ENCODE measurements around the gene DNAH2.
A peak's percentile ranks its signal among the peaks of the same experiment; 100 is the strongest.

DNAH2 gene

GRCh38 chr17:7834542-7834956 is 117.0 kb downstream of the DNAH2 start:
- H3K4me3 ChIP-seq (ENCODE audit: low read length): peak overlapping the region; percentile 90
- no peak for TF ChIP-seq CTCF (conservative IDR thresholded peaks at IDR 0.05; ENCODE audit: low read length)
- DNase-seq (ENCODE audit: low read depth): no peak

GRCh38 chr17:7834957-7835813 is 117.6 kb downstream of the DNAH2 start:
- peak overlapping the region; percentile 90 for H3K4me3 ChIP-seq (ENCODE audit: low read length)
- peak; percentile 99 for DNase-seq (ENCODE audit: low read depth)
- peak; percentile 71 for TF ChIP-seq CTCF (conservative IDR thresholded peaks at IDR 0.05; ENCODE audit: low read length)

GRCh38 chr17:7835814-7836595 is 118.5 kb downstream of the DNAH2 start:
- DNase-seq (ENCODE audit: low read depth): peak; percentile 70
- TF ChIP-seq CTCF (conservative IDR thresholded peaks at IDR 0.05; ENCODE audit: low read length): no peak
- peak overlapping the region; percentile 90 for H3K4me3 ChIP-seq (ENCODE audit: low read length)

- peak; percentile 88 for DNase-seq (ENCODE audit: low read depth)
- TF ChIP-seq CTCF (conservative IDR thresholded peaks at IDR 0.05; ENCODE audit: low read length): no peak
- H3K4me3 ChIP-seq (ENCODE audit: low read length): peak overlapping the region; percentile 90
Measured at GRCh38 chr17:7836596-7837407, 119.3 kb downstream of the DNAH2 start.

GRCh38 chr17:7837408-7838088 is 120.0 kb downstream of the DNAH2 start:
- TF ChIP-seq CTCF (conservative IDR thresholded peaks at IDR 0.05; ENCODE audit: low read length): no peak
- no peak for DNase-seq (ENCODE audit: low read depth)
- peak overlapping the region; percentile 90 for H3K4me3 ChIP-seq (ENCODE audit: low read length)
